Brain microvascular endothelial cell (primary cell): ENCODE measurements around the gene NANOGP8.

Source experiments
- DNase-seq: peaks from one replicate; pipeline ENCODE4 v3.0.0-alpha.2; 2020
- H3K27ac ChIP-seq: fragments of 250-450 bp; sonication (Bioruptor Pico); 2 replicates; pipeline ENCODE4 v1.5.1; 2020; ENCODE audit warnings: mild to moderate bottlenecking, moderate library complexity
- H3K27me3 ChIP-seq: fragments of 250-450 bp; sonication (Bioruptor Pico); replicated peaks from 2 replicates; pipeline ENCODE4 v1.5.1; 2020; ENCODE audit warnings: mild to moderate bottlenecking
- H3K36me3 ChIP-seq: fragments of 250-450 bp; sonication (Bioruptor Pico); replicated peaks from 2 replicates; pipeline ENCODE4 v1.5.1; 2020; ENCODE audit warnings: mild to moderate bottlenecking
- H3K4me3 ChIP-seq: 2 replicates; pipeline ENCODE4 v1.5.1; 2011; ENCODE audit warnings: low read depth, mild to moderate bottlenecking, control low read depth, low read length, moderate library complexity
- in situ Hi-C: cut with HindIII; loops from 2 replicates; pipeline ENCODE4 v1.10.0; 2017; ENCODE audit warnings: low sequenced_read_pairs, low pct_ligation_motif_present
- TF ChIP-seq, protein P1 (sequence below): IDR thresholded peaks from 2 replicates; pipeline ENCODE4 v1.5.1; 2011; ENCODE audit warnings: low read depth, mild to moderate bottlenecking, moderate library complexity, low read length, control low read depth, inconsistent platforms; ENCODE audit errors: missing control alignments

Gene NANOGP8

DNA sequence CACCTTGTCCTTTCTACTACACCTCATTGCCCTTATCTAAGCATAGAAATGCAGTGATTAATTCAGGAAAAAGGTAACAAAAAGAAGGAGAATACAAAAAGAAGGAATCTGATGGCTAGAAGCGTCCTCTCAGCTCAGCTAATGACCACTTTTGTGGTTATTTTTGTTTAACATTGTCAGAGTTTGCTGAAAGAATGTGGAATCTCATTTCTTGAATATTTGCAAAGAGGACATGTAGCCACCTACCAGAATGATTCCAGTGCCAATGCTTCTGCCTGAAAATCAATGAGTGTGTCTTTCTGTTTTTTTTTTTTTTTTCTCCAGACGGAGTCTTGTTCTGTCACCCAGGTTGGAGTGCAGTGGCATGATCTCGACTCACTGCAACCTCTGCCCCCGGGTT, 24.5 kb downstream of the NANOGP8 start:
- in situ Hi-C loops = no loop called here
- no peak for DNase-seq
- TF ChIP-seq, protein P1, sequence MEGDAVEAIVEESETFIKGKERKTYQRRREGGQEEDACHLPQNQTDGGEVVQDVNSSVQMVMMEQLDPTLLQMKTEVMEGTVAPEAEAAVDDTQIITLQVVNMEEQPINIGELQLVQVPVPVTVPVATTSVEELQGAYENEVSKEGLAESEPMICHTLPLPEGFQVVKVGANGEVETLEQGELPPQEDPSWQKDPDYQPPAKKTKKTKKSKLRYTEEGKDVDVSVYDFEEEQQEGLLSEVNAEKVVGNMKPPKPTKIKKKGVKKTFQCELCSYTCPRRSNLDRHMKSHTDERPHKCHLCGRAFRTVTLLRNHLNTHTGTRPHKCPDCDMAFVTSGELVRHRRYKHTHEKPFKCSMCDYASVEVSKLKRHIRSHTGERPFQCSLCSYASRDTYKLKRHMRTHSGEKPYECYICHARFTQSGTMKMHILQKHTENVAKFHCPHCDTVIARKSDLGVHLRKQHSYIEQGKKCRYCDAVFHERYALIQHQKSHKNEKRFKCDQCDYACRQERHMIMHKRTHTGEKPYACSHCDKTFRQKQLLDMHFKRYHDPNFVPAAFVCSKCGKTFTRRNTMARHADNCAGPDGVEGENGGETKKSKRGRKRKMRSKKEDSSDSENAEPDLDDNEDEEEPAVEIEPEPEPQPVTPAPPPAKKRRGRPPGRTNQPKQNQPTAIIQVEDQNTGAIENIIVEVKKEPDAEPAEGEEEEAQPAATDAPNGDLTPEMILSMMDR = no peak
- no peak overlapping the region for H3K27ac ChIP-seq
- H3K4me3 ChIP-seq = no peak overlapping the region
- no peaks in the 10 kb centered on the region for H3K36me3 ChIP-seq
- H3K27me3 ChIP-seq = no peaks in the 10 kb centered on the region

DNA sequence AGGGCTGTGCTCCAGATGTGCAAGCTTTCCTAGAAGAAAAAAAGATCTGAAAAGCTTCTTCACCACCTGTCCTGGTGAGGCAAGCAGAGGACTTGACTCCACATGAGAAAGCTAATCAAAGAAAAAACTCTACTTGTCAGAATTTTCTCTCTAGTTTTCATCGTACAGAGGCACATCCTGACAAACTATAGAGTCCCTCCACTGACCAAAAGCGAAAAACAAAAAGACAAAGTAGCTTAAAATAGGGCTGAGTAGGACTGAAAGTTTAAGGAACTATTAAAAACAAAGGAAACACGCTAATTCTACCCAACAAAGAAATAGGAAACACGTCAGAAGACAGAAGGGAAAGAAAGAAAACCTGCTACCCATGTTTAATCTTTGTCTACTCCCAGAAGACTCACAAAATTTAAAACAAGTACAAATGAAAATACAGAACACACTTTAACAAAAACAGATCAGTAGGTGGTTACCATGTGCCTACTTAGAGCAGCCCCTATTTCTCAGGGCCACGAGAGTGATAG, 26.5 kb downstream of the NANOGP8 start:
- no peak for DNase-seq
- Histone ChIP-seq H3K27me3 (no peaks in the 10 kb centered on the region), H3K4me3 (no peak overlapping the region), H3K27ac (no peak overlapping the region), H3K36me3 (no peaks in the 10 kb centered on the region)
- in situ Hi-C loops = no loop called here
- TF ChIP-seq, protein P1 = no peak

DNA sequence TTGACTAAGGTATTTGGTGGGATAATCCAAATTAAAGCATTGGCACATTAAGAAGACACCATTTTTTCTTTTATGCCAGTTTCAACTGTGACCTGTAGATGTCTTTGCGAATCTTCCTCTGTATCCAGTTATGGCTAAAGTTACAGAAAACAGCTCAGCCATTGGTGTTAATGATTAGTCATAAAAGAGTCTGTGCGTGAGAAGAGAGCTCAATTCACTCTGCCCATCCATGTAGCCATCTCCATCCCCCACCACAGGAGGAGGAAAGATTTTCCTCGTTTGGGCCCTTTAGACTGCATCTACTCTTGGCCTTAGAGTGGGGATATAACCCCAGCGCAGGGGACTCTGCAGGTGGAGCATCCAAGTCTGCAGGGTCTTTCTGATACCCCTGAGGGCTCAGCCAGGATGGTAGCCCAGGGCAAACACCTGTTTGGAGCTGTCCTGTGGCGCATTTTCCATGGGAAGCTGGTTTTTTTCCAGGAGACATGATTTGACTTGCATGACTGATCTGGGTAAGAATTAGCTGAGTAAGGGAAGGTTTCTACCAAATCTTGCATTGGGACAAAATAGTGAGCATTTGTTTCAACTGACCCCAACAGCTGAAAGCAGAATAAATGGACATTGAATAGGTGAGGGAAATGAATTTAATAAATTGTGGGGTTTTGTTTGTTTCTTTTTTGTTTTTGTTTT, 29.5 kb downstream of the NANOGP8 start:
- in situ Hi-C loops = no loop called here
- DNase-seq = no peak
- Histone ChIP-seq H3K36me3 (no peaks in the 10 kb centered on the region), H3K27me3 (no peaks in the 10 kb centered on the region), H3K27ac (no peak overlapping the region), H3K4me3 (no peak overlapping the region)
- TF ChIP-seq, protein P1 = no peak

DNA sequence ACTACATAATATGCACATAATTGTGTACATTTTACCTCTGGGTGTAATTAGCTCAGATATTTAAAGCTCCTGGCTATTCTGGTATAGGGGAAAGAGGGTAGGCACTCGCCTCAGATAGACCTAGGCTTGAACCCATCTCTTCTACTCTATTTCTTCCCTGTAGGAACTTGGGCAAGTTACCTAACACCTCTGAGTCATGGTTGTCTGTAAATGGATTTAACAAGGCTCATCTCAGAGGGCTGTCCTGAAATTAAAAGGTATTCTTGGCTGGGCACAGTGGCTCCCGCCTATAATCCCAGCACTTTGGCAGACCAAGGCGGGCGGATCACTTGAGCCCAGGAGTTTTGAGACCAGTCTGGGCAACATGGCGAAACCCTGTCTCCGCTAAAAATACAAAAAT, 30.7 kb downstream of the NANOGP8 start:
- in situ Hi-C loops = no loop called here
- H3K4me3 ChIP-seq = no peak overlapping the region
- TF ChIP-seq, protein P1 = no peak
- no peaks in the 10 kb centered on the region for H3K36me3 ChIP-seq
- H3K27me3 ChIP-seq = no peaks in the 10 kb centered on the region
- DNase-seq = no peak
- H3K27ac ChIP-seq = no peak overlapping the region

DNA sequence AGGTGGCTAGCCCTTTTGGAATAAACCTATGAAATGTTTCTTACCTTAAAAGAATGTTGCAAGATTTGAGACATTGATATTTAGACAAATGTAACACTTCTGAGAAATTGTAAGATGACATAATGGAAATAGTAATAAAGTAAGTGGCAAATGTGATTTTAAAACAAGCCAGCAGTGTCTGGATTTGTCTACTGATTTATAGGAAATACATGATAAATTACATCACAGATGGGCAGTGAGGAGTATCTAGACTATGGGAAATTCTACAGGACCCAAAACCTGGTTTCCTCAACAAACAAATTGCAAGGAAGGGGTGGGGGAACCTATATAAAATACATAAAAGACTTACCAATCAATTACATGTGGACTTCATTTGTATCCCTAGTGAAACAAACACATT, 37.1 kb downstream of the NANOGP8 start:
- TF ChIP-seq, protein P1 = no peak
- Histone ChIP-seq H3K27me3 (no peaks in the 10 kb centered on the region), H3K27ac (no peak overlapping the region), H3K4me3 (no peak overlapping the region), H3K36me3 (no peaks in the 10 kb centered on the region)
- no peak for DNase-seq
- in situ Hi-C loops = no loop called here

DNA sequence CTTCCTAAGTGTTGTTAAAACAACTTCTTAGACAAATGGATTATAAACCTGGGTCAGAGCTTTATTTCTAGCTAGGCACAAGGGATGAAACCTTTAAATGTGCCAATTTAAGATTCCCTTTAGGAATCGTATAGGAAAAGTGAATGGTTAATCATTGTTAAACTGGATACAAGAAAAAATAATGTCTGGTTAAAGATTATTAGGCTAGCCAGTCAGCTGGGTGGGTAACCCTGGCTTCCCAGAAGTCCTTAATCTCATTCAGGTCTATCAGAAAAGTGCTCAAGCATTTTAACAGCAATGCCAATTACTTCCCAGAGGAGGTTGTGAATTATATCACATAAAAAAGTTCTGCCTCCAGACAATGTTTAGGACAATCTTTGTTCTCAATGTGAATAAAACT, 37.6 kb downstream of the NANOGP8 start:
- Histone ChIP-seq H3K4me3 (no peak overlapping the region), H3K27me3 (no peaks in the 10 kb centered on the region), H3K27ac (no peak overlapping the region), H3K36me3 (no peaks in the 10 kb centered on the region)
- TF ChIP-seq, protein P1 = no peak
- in situ Hi-C loops = no loop called here
- DNase-seq = no peak
